DND-41 (cell line): ENCODE measurements around the gene NUAK2.

Source experiments
- CTCF ChIP-seq: IDR thresholded peaks from 2 replicates; pipeline ENCODE4 v1.5.1; 2012; ENCODE audit warnings: borderline replicate concordance, low read length, moderate library complexity, mild to moderate bottlenecking; ENCODE audit not compliant: poor library complexity, severe bottlenecking; ENCODE audit errors: extremely low read depth
- EZH2 ChIP-seq: IDR thresholded peaks from 3 replicates; pipeline ENCODE4 v1.6.1; 2012; ENCODE audit warnings: borderline replicate concordance, low read depth, mild to moderate bottlenecking, moderate library complexity, low read length, inconsistent platforms; ENCODE audit not compliant: severe bottlenecking

- TF ChIP-seq CTCF (no peak), EZH2 (no peak)
These were observed 2.2 kb upstream of the NUAK2 start for GRCh38 chr1:205323794-205324193.
